ENCODE data around the gene POMP. TPM values are rescaled to one million over a fixed set of nuclear protein-coding genes. Genes with fewer than 3 reads are reported as not detected.
A peak's percentile ranks its signal among the peaks of the same experiment; 100 is the strongest.

POMP gene
- total and polyA plus RNA-seq, 4 donors, result 32.2 to 132 (median 41.1) TPM

- TF ChIP-seq REST (IDR thresholded peaks at IDR 0.05), result no peak
- TF ChIP-seq HNF4G (IDR thresholded peaks at IDR 0.05), result no peak
- TF ChIP-seq FOXA1 (IDR thresholded peaks at IDR 0.05), result no peak
- no peak for TF ChIP-seq ZBTB33 (IDR thresholded peaks at IDR 0.05)
- TF ChIP-seq NR2F2 (IDR thresholded peaks at IDR 0.05), result no peak
- no peak for TF ChIP-seq ATF3 (IDR thresholded peaks at IDR 0.05)
Measured at GRCh38 chr13:28704919-28705318, 46.0 kb downstream of the POMP start (continued).

GRCh38 chr13:28705461-28706083, 46.6 kb downstream of the POMP start:
- peak overlapping the region in 1 of 2 donors; percentile 7 for H3K27ac ChIP-seq (ENCODE audit: low read depth in 1 of 2, low read length in 2 of 2)
- no peaks in the 10 kb centered on the region for H3K9me3 ChIP-seq (ENCODE audit: control insufficient read depth in 4 of 4, low read length in 3 of 4)
- H3K9ac ChIP-seq (ENCODE audit: low read depth in 1 of 2, low read length in 2 of 2), result no peak overlapping the region
- peak; percentile 23 for TF ChIP-seq ZBTB33 (IDR thresholded peaks at IDR 0.05)
- TF ChIP-seq HNF4A (conservative IDR thresholded peaks at IDR 0.05), result peak; percentile 20 to 49
- no peak for TF ChIP-seq GABPA (IDR thresholded peaks at IDR 0.05 in 1 of 2, conservative IDR thresholded peaks at IDR 0.05 in 1 of 2)
- peak; percentile 36 for TF ChIP-seq YY1 (IDR thresholded peaks at IDR 0.05)
- TF ChIP-seq RXRA (IDR thresholded peaks at IDR 0.05), result peak; percentile 39 to 65
- no peak for DNase-seq (ENCODE audit: low spot score)
- 71% methylated on average over 5 of the region's 5 CpGs for WGBS
- no peaks in the 10 kb centered on the region for H3K27me3 ChIP-seq (ENCODE audit: control insufficient read depth in 4 of 4, insufficient read depth in 4 of 4, low read length in 3 of 4)
- no peak overlapping the region for H3K4me3 ChIP-seq (ENCODE audit: low read depth in 1 of 3, low read length in 3 of 3)
- peaks cover 8 to 47% (median 41%) of the 10 kb centered on the region in 4 donors for H3K36me3 ChIP-seq (ENCODE audit: control insufficient read depth in 4 of 4, insufficient read depth in 3 of 4, low read depth in 1 of 4, low read length in 3 of 4)
- peaks cover 0 to 6% (median 4%) of the 10 kb centered on the region in 4 donors for H3K4me1 ChIP-seq (ENCODE audit: control insufficient read depth in 4 of 4, insufficient read depth in 4 of 4, low read length in 3 of 4)
